Breast epithelium (tissue), 3 donors: ENCODE data around the gene GRHL3.

ENCODE experiments used
- POLR2A ChIP-seq: fragments of 450-650 bp; IDR thresholded peaks from one replicate; pipeline ENCODE4 v1.6.1; 2016; ENCODE audit warnings: antibody characterized with exemption, mild to moderate bottlenecking, moderate library complexity
- POLR2AphosphoS5 ChIP-seq, 3 donors: sonication (generic); formaldehyde crosslinking; IDR thresholded peaks; one replicate each; pipeline ENCODE4 v1.6.1; 2017; ENCODE audit warnings: antibody characterized with exemption in 3 of 3
- TF ChIP-seq, protein P1 (sequence below), 3 donors: fragments of 450-650 bp; IDR thresholded peaks; one replicate each; pipeline ENCODE4 v1.5.1; 2016 to 2017; ENCODE audit warnings: antibody characterized with exemption in 3 of 3, mild to moderate bottlenecking in 3 of 3, moderate library complexity in 3 of 3

DNA sequence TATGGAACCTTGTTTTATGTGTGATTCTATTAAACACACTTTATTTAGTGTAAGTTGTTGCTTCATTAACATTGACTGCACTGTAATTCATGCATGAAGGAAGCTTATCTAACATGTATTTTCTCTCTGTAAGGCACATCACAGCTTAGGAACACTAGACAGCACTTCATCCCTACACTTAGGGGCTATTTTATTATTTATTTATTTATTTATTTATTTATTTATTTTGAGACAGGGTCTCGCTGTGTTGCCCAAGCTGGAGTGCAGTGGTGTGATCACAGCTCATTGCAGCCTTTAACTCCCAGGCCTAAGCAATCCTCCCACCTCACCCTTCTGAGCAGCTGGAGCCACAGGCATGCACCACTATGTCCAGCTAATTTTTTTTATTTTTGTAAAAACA lies 30.7 kb upstream of the GRHL3 start:
- TF ChIP-seq, protein P1, sequence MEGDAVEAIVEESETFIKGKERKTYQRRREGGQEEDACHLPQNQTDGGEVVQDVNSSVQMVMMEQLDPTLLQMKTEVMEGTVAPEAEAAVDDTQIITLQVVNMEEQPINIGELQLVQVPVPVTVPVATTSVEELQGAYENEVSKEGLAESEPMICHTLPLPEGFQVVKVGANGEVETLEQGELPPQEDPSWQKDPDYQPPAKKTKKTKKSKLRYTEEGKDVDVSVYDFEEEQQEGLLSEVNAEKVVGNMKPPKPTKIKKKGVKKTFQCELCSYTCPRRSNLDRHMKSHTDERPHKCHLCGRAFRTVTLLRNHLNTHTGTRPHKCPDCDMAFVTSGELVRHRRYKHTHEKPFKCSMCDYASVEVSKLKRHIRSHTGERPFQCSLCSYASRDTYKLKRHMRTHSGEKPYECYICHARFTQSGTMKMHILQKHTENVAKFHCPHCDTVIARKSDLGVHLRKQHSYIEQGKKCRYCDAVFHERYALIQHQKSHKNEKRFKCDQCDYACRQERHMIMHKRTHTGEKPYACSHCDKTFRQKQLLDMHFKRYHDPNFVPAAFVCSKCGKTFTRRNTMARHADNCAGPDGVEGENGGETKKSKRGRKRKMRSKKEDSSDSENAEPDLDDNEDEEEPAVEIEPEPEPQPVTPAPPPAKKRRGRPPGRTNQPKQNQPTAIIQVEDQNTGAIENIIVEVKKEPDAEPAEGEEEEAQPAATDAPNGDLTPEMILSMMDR (IDR thresholded peaks at IDR 0.05): no peak
- TF ChIP-seq POLR2A (no peak), POLR2AphosphoS5 (IDR thresholded peaks at IDR 0.05) (no peak)
